Prostate gland (tissue), 2 donors: ENCODE measurements around the gene NEDD4L.

ENCODE experiments used
- CTCF ChIP-seq, 4 experiments: fragments of 200-600 bp in 2 of 4; fragments of 450-650 bp in 2 of 4; sonication (generic) in 2 of 4; IDR thresholded peaks; 1 replicate in 3 of 4; 2 replicates in 1 of 4; pipeline ENCODE4 v1.5.1; 2016 to 2019; ENCODE audit warnings: antibody characterized with exemption in 4 of 4, mild to moderate bottlenecking in 2 of 4, moderate library complexity in 2 of 4
- POLR2AphosphoS5 ChIP-seq: sonication (generic); formaldehyde crosslinking; IDR thresholded peaks from one replicate; pipeline ENCODE4 v1.6.1; 2017; ENCODE audit warnings: antibody characterized with exemption

GRCh38 chr18:58118536-58118935 lies 74.5 kb downstream of the NEDD4L start:
- no peak for TF ChIP-seq POLR2AphosphoS5
- no peak for TF ChIP-seq CTCF (IDR thresholded peaks at IDR 0.05)
